ENCODE data around the gene SPP1.
"Not testable (repeated sequence)": the region's sequence is repeated elsewhere in the genome, so short reads cannot be mapped to it uniquely, and the experiment has no call there.

The SPP1 gene

DNA sequence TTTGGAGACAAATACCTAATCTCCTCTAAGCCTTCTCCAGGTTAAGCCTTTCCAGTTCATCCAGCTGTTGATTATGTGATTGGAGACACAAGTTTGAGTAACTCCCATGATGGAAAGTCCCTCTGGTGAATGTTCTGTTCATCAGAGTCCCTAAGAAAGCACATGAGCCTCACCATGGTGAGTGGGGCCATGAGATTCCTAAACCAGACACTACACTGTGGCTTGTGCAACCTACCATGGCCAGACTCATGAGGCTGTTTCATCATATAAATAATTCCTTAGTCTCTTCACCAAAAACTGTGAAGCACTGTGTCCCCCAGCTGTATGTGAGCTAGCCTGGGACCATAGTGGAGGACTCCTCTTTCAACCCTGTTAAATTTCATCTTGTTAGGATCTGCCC is 46.3 kb downstream of the SPP1 start:
- no peak for DNase-seq

DNA sequence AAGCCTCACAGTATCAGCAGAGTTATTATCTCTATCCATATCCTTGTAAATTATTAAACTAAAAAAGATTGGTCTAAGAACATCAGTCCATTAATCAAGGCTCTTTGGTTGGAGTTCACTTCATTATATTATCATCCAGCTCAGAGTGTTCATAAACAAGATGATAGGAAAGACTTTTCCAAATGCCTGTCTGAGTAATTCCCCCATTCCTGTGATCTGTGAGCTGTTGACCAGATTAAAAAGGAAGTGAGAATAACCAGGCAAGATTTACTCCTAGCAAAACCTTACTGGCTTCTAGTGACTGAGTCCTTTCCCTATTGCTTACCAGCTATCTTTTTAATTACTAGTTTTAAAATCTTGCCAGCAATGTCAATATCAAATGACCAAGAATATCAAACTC is 46.8 kb downstream of the SPP1 start:
- no peak for DNase-seq

DNA sequence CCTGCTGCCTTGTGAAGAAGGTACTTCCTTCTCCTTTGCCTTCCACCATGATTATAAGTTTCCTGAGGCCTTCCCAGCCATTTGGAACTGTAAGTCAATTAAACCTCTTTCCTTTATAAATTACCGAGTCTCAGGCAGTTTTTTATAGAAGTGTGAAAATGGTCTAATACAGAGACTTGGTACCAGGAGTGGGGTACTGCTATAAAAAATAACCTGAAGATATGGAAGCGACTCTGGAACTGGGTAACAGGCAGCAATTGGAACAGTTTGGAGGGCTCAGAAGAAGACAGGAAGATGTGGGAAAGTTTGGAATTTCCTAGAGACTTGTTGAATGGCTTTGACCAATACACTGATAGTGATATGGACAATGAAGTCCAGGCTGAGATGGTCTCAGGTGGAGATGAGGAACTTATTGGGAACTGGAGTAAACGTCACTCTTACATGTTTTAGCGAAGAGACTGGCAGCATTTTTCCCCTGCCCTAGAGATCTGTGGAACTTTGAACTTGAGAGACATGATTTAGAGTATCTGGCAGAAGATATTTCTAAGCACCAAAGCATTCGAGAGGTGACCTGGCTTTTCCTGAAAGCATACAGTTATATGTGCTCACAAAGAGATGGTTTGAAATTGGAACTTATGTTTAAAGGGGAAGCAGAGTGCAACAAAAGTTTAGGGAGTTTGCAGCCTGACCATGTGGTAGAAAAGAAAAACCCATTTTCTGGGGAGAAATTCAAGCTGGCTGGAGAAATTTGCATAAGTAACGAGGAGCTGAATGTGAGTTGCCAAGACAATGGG is 50.6 kb downstream of the SPP1 start:
- not testable (repeated sequence) for DNase-seq

DNA sequence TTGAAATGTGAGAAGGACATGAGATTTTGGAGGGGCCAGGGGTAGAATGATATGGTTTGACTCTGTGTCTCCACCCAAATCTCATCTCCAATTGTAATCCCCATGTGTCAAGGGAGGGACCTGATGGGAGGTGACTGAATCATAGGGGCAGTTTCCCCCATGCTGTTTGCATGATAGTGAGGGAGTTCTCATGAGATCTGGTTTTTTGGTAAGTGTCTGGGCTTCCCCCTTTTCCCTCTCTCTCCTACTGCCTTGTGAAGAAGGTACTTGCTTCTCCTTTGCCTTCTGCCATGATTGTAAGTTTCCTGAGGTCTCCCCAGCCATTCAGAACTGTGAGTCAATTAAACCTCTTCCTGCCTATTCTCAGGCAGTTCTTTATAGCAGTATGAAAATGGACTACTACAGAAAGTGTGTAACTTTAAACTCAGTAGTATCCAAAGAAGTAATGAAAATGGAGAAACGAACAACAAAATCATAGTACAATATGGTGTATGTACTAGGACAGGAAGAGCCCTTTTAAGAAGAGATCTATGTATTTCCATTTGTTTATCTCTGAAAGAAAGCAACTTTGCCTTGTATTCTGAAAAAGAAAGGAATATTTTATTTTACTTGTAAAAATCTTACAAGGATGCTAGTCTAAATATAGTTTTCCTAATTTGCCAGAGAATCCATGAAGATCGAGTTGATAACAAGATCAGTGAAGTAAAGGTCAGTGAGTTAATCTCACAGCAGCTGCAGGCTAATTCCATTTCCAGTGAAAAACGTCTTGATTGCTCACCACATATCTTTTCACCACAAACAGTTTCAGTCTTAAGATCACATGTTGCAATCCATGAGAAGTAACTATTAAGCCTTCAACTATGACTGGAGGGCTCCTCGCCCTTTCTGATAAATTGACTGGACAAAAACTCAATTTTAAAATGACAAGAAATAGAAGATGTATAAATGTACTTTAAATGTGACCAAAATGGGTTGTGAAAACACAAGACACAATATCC is 52.4 kb downstream of the SPP1 start:
- no peak for DNase-seq

DNA sequence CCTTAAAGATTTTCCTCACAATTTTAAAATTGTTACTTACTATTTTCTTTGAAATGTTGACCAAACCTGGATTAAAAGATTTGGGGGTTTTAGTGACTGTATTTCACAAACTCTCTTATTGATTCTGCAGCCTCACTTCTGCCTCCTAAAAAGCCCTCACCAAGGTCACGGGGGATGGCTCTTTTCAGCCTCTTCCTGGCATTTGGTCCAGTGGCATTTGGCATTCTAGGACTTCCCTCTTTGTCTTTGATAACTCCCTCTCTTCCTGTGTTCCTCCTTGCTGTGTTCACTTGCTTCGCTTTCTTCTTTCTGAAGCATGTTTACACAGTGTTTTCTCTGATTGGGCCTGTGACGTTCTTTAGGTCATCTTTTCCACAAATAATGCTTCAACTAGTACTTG is 53.4 kb downstream of the SPP1 start:
- no peak for DNase-seq

DNA sequence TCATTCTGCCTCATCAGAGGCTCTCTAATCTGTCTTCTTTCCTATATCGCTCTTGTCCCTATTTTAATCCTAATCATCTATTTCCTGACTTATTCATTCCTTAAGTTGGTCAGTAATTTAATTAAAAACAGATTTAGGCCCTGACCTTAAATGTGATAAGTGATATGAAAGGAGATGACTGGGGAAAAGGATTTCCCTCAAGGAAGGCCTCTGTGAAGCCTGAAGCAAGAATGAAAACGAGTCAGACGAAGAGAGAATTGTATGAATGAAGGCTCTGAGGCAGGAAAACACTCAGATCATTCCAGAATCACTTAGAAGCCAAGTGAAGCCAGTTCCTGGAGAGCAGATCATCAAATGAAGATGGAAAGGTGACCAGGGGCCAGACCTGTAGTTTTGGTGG is 54.0 kb downstream of the SPP1 start:
- no peak for DNase-seq

DNA sequence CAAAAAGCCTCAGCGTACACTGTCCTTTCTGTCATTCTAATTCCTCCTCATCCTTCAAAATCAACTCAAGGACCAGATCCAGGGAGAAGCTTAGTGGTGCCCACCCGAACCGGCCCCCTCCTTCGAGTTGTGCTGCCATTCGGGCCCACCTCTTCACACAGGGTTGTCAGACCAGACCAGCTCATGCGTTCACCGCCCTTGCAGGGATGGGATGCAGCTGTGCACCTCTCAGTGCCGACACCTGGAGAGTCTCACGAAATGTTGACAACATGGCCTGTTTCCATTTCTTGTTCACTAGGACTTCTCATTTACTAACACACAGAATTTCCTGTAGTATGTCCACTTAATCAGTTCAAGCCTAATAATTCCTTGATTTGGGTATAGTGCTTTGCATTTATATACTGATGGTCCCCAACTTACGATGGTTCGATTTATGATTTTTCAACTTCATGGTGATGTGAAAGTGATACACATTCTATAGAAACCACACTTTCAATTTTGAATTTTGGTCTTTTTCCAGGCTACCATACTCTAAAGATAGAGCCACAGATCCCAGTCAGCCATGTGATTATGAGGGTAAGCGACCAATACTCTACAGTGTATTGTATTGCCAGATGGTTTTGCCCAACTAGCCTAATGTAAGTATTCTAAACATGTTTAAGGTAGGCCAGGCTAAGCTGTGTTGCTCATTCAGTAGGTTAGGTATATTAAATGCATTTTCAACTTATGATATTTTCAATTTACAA is 55.2 kb downstream of the SPP1 start:
- no peak for DNase-seq
